ENCODE data around the gene CCDC91. TPM values are rescaled to one million over a fixed set of nuclear protein-coding genes. Genes with fewer than 3 reads are reported as not detected.

Gene CCDC91, protein sequence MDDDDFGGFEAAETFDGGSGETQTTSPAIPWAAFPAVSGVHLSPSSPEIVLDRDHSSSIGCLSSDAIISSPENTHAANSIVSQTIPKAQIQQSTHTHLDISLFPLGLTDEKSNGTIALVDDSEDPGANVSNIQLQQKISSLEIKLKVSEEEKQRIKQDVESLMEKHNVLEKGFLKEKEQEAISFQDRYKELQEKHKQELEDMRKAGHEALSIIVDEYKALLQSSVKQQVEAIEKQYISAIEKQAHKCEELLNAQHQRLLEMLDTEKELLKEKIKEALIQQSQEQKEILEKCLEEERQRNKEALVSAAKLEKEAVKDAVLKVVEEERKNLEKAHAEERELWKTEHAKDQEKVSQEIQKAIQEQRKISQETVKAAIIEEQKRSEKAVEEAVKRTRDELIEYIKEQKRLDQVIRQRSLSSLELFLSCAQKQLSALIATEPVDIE
- total RNA-seq = 29.9 and 33.7 TPM in 2 replicates

DNA sequence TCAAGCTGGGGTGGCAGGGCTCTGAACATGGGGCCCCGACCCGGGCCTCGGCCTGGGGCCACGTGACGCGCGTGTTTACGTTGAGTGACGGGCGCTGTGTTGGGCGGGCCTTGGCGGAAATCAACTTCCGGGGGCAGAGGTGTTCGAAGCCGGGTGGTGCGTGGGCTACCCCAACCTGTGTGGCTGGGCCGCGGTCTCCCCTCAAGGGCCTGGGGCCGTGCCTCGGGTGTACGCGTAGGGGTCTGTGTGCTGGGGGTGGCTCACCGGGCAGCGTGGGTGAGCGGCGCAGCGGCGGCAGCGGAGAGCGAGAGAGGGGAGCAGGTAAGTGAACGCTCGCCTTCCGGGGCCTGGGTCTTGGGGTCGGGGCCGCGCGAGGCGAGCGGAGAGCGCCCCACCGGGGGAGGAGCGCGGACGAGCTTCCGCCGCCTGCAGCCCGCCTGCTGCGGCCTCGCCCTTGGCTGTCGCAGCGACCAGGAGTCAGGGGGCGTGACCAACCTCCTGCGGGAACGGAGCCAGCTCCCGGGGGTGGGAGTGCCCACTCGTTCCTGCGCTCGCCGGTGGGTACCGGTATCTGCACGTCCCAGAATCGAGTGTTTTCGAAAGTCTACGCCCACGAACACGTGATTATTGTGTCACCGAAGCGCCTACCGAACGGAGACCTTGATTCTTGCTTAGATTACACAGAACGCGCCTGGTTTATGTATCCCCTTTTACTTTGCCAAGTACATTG is at the start of gene CCDC91:
Gene CCDC91 (plus strand): TSS at position 136 of the 730 bp plus-strand sequence. CDS start 66,760 bp downstream, outside the sequence.

Small RNA genes lying within 50 kb of the gene (small RNA-seq; reads per million reads assigned to genes)
- gene RNA5SP355 = 0.99 reads per million, percentile 42 among the genes with 10 or more reads in this experiment
- not detected for gene RNU4-54P

Other genes starting within 250 kb of the CCDC91 start
- 0.26 and 0.76 TPM in 2 replicates for gene PTHLH, start 217.7 kb upstream of the CCDC91 start, total RNA-seq

Data from articular chondrocyte of knee joint (primary cell).